Measurements from ENCODE around the gene SPSB3.

Gene SPSB3

DNA sequence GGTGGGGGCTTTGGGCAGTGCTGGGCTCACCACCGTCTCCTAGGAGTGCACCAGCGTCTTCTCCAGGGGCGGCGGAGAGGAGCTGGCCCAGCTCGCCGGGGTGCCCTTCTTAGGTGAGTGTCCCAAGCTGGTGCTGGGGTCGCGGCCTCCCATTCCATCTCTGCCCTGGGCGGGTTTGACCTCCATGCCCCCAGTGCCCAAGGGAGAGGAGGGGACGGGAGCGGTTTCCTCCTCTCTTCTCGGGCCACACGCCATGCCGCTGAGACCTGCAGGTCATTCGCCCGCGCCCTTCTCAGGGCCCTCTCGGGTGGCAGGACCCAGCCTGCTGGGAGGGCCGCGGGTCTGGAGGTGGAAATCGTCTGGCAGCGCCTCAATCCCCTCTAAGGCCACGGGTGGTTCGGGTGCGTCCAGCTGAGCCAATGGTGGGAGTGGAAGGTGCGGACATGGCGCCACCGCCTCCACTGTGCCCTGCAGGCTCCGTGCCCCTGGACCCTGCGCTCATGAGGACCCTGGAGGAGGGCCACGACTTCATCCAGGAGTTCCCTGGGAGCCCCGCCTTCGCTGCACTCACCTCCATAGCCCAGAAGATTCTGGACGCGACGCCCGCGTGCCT, 5.8 kb upstream of the SPSB3 start:
- DNase-seq, result no peak

DNA sequence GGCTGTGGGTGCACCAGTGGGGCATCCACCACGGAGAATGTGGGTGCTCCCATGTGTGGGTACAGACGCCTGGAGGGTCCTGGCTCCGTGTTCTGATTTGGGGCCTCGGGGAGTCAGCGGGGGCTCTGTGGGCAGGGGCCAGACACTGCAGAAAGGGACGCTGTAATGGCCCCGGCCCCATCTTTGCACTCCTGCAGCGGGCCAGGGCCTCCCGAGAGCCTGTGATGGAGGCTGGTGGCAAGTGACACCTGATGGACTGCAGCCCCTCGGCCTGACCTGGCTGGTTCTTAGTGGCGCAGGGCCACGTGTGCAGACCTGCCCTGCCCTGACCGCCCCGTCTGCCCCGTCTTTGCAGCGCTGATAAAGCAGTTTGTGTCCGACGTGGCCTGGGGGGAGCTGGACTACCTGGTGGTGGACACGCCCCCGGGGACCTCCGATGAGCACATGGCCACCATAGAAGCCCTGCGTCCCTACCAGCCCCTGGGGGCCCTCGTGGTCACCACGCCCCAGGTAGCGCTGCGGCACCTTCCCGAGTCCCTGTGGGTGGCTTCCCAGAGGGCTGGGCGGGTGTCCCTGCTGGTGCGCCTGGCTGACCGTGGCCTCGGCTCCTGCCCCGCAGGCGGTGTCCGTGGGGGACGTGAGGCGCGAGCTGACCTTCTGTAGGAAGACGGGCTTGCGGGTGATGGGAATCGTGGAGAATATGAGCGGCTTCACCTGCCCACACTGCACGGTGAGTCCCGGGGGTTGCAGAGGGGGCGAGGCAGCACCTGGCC, 5.1 kb upstream of the SPSB3 start:
- DNase-seq, result no peak

DNA sequence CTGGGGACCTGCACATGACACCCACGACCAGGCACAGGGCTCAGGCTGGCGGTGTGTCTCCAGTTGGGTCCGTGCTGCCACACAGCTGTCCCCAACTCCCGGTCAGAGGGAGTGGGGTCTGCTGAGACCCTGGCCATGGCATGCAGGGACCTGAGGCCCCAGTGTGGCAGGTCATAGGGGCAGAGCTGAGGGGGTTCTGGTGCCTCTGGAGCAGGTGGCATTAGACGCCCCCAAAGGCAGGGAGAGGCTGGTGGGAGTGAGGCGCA, 4.6 kb upstream of the SPSB3 start:
- DNase-seq, result no peak

DNA sequence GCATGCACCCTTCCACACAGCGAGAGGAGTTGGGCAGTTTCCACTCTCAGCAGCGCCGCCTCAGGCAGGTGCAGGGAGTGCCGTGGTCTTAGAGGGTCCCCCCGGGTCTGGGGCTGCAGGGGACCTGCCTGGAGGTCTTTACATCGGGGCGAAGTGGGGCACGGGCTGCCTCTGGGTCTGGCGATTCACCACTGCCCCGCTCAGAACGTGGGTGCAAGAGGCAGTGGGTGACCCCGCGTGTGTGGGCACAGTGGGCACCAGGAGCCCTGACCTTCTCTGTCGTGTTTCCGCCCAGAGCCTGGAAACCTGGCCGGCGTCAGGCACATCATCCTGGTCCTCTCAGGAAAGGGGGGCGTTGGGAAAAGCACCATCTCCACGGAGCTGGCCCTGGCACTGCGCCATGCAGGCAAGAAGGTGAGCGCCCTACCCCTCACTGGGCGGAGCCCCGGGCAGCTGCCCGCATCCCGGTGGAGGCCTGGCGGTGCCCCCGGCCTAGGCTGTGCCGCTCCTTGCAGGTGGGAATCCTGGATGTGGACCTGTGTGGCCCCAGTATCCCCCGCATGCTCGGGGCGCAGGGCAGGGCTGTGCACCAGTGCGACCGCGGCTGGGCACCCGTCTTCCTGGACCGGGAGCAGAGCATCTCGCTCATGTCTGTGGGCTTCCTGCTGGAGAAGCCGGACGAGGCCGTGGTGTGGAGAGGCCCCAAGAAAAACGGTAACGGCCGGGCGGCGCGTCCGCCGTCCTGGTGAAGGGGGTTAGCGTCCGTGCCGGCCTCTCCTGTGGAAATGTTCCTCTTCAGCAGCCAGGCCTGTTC, 4.1 kb upstream of the SPSB3 start:
- no peak for DNase-seq

DNA sequence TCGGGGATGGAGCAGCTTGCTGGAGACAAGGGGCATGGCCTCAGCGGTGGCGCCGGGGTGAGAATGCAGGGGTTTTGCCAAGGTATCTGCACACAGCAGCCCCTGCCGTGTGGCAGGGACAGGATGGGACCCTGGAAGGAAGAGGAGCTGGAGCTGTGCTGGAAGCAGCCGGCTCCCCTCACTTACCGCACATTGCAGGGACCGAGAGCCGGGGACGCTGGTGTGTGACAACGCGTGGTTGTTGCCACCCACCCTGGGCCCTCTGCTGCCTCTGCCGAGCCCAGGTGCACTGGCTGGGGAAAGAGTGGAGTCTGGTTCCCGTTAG, 3.4 kb upstream of the SPSB3 start:
- no peak for DNase-seq

DNA sequence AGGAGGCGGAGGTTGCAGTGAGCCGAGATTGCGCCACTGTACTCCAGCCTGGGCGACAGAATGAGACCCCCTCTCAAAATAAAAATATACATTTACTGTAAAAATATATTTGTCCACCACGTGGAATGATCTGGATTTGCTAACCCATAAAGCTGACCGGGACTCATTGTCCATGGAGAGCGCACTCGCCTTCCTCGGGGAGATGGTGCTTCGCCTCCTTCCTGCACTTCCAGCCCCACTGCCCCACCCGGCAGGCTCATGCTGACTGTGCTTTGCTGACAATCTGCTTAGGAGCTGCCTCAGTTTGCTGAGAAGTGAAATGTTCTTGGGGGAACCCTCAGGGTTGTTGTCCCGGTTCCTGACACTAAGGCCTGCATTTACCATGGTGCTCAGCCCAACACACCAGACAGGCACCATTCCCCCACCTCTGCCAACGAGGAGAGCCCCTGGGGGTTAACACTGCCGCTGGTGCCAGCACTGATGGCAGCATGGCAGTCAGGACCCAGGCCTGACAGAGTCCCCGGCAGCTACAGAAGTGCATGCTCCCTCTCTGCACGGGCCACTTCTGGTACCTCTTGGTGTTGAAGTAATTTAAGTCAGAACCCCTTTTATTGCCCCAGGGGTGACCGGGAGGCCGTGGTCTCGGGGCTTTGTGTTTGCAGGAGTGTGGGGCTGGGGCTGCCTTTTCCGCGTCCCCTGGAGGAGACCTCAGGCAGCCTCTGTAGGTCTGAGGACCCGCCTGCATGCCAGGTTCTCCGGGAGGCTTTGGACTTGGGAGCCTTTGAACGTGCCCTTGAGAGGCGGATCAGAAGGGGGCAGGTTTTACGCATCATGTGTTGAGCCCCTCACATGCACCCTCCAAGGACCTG, 2.8 kb upstream of the SPSB3 start:
- DNase-seq, result no peak

DNA sequence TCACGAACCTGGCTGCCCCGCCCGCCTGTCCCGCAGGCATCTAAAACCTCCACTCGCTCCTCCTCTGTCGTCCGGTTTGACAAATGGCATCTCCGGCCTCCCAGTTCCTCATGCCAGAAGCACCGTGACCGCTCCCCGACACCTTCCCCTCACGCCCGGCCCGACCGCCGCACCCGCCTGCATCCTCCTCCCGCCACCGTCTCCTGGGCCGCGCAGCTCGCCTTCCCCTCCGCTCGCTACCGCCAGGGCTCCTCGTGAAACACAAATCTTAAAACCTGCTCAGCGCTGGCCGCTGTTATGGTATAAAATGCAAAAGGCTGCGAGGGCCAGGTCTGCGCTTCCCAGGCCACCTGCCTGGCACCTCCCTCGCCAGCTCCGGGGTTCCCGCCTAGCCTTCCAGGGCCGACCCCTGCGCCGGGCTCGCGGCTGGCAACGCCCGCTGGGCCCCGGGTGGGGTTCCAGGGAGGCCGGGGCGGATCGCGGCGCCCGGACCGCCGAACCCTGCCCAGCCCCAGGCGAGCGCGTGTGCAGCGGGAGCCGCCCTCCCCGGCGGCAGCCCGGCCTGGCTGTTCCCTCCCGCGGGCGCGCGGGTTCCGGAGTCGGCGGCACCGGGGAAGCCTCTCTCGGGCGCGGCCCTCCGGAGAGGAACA, 488 bp downstream of the SPSB3 start:
- DNase-seq, result peak; percentile 43

DNA sequence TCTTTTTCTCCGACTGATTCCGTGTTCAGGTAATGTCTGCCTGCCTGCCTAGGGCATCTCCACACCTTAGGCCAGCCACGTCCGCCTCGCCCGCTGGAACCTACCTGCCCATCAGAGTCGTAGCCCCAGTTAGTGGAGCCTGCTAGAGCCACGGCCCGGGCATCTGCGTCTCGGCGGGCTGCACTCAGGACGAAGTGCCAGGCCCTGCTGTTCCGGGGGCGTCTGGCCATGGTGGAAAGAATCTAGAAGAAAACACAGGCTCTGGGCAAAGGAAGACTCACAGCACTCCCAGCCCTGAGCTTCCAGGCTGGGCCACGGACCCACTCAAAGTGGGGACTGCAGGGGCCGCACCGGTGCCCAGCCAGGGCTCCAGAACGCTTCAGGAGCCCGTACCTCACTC, 1.1 kb downstream of the SPSB3 start:
- no peak for DNase-seq

DNA sequence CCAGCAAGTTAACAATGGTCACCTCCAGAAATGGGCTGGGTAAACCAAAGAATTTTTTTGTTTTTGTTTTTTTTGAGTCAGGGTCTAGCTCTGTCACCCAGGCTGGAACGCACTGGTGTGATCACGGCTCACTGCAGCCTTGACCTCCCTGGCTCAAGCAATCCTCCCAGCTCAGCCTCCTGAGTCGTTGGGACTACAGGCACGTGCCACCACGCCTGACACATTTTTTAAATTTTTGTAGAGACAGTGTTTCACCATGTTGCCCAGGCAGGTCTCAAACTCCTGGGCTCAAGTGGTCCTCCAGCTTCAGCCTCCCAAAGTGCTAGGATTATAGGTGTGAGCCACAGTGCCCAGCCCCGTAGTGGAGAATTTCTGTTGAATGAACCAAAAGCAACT, 1.7 kb downstream of the SPSB3 start:
- no peak for DNase-seq

DNA sequence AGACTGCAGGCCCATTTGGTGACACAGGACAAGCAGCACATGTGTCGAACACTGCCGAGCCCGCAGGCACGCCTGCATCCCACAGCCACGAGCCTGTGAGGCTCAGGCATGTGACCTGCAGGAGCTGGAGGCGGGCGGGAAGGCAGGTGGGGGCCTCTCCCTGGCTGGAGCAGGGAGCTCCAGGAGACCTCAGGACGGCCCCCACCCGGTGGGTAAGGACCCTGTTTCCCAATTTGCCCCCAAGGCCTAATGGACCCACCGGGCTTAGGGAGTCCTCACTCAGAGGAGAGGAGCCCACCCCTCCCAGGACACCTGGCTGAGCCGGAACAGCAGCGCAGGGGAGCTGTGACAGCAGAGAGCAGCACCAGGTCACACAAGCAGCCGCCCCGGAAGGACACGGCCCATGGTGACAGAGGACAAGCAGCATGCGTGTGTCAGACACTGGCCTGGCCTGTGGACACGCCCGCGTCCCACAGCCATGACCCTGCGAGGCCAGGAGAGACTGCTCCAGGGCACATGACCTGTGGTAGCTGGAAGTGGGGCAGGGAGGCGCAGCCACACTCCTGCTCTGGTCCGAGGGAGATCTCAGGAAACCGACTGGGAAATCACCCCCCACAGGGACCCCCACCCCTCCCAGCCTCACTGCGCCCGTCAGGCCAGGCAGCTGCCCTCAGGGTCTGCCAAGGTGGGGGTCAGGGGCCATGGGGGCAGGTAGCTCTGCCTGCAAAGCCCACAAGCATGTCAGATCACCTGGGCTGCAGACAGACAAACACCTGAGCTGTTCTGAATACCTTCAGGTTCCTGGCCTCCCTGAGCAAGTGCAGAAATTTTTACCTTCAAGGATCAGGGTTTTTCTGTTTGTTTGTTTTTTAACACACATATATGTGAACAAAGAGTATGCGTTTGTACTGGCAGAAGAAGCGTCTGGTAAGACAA, 2.4 kb downstream of the SPSB3 start:
- no peak for DNase-seq

DNA sequence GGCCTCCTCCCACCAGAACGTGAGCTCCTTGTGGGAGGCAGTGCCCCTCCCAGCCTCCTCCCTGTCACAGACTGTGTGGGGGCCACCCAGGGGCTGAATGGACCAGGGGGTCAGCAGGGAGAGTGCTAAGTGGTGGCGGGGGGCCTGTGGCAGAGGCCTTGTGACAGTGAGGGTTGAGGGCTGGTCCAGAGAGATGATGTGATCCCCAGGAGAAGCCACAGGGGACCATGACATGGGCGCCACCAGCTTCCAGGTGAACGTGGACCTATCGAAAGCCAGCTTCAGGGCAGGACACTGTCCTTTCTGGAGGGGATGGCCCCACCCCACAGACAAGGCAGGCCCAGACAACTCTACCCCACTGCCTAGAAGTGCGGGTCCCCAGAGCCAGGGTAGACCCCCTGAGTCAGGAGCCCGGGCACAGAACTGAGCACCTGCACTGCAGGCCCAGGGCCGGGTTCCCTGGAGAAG, 3.1 kb downstream of the SPSB3 start:
- no peak for DNase-seq

DNA sequence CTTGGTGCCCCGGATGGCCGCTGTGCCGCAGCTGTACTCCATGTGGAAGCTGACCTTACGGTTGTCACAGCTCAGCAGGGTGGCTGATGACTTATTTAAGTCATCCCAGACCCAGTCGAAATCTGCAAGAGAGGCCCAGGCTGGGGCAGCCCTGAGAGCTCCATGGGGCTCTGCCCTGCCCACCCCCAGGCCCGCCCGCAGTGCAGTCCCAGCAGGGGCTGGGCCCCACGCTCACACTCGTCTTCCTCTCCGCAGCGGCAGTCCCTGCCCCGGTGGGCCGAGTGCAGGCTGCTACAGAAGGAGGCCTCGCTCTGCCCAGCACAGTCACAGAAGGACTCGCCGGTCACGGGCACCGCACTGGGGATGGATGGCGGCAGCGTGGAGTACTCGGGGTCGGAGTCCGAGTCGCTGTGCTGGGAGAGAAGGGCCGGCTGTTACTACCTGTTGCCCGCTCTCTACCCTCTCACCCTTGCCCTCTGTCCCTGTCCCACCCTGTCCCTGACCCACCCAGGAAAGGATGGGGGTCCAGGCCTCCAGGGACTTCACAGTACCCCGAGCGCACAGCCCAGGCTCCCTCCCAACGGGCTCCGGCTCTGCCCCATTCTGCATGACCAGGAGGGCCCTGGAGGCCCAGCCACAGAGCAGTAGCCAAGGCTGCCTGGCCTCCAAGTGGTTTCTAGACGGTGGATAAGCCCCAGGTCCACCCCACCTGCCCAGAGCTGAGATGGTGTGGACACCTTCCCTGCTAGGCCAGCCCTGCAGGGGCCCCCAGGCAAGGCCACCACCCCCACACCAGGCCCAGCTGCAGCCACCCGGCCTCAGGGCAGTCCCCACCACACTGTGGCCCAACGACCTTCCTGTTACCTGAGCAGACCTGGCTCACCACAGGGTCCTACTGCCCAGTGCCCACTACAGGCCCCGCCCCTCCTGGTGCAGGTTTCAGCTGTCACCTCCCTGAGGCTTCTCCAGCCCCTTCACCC, 3.9 kb downstream of the SPSB3 start:
- no peak for DNase-seq

DNA sequence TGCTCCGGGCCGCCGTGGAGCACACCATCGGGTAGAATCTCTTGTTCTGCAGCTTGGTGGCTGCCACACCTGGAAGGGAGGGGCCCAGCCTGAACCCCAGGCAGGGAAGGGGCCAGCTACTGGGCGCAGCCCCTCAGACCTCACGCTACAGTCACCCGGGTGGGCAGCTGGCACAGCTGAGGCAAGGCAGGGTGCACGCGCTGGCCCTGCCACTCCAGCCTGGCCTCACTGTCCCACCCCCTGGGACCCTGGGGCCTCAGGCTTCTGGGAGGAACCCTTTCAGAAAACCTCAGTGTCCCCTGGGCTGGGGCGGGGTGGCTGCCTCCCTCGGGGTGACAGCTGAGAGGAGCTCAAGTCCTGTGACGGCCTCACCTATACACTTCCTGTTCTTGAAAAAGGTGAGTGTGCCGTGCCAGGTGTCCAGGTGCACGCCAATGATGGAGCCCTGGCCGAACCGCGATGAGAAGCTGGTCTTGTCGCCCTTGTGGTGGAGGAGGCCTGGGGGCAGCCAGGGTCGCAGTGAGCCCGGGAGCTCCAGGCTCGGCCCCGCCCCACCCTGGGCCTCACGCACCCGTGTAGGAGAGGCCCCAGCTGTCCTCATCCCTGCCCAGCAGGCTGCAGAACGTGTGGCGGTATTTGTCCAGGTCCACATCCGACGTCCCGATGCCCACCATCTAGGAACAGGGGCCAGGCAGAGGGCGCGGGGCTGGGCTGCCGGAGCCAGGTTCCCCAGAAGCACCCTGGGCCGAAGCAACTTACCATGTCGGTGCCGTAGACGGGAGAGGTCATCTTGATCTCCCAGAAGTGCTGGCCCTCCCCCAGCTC, 4.8 kb downstream of the SPSB3 start:
- no peak for DNase-seq

DNA sequence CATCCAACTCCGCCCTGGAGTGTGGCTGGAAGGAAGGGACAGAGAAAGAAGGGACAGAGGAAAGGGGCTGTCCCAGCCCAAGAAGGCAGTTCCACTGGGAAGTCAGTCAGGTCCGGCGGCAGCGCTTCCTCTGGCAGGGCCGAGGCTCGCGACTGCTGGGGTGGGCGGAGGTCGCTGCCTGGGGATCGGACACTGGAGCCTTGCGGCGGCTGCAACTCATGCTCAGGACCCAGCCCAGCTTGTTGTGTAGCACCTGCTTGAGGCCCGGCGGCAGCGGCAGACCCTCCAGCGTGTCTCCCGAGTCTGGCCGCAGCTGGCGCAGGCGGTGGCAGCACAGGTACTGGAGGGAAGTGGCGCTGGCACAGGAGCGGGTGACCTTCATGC, 5.4 kb downstream of the SPSB3 start:
- DNase-seq, result no peak

DNA sequence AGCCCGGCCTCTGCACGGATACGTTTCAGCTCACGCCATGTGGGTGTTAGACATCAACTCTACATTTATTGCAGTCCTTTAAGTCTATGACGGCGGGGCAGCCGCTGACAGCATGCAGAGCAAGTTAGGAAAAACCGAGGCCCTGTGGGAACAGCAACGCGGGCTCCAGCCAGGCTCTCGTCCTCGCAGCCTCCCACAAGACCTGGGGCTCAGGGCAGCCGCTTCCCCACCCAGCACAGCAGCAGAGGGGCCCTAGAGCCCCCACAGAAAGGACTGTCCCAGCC, 5.8 kb downstream of the SPSB3 start:
- DNase-seq, result no peak

DNA sequence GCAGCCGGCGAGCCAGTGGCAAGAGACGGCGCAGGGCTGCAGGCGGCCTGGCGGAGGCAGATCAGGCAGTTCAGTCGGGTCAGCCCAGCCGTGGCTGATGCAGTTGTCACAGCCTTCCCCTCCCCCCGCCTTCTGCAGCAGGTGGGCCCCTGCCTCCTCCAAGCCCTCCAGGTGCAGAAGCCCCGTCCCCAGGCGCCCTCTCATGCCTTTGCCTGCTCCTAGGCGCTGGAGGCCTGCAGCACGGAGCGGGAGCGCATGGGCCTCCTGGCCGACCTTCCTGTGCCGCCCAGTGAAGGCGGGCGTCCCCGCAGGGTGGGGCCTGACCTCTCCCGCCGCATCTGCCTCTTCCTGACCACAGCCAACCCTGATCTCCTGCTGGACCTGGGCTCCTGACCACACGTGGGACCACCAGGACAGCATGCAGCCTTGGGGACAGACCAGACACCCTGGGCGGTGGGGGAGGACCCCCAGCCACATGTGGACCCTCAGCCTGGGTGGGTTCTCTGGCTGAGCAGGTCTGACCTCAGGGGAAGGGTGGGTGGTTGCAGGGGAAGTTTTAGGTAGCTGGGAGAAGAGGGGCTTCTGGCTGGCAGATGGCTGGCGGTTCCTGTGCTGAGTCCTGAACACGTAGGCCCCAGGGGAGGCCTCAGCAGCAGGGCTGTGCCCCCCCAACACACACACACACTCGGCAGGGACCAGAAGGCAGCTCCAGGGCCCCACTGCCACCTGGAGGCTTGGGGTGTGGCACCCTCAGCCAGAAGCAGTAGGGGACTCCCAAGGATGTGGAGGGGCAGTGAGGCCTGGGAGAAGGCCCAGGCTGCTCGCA, 6.3 kb downstream of the SPSB3 start:
- no peak for DNase-seq

DNA sequence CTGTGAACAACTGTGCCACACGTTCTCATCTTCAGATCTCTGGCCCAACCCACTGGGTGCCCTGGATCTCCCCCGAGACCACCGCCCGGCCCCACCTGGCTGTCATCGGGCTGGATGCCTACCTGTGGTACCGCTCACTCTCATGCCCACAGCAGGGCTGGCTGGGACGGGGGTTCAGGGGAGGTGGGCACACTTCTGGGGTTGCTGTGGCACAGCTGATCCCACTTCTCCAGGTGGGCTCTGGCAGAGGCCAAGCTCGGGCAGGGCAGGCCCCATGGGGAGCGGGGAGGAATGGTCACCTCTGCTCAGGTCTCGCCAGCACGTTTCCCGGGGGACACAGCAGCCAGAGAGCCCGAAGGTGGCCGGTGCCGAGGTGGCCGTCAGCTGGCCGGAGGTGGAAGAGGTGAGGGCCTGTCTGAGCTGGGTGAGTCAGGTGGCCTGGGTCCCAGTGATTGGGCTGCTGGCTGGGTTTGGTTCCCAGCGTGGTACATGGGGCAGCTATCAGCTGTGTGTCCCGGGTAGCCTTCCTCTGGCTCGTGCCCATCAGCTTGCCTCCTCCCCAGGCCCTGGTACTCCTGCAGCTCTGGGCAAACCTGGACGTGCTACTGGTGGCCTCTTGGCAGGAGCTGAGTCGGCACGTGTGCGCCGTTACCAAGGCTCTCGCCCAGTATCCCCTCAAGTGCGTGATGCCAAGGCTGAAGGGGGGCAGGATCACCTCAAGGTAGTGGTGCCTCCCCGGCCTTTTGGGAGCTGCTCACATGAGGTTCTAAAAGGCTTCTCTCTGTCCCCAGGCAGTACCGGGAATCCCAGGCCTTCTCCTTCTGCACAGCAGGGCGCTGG, 7.1 kb downstream of the SPSB3 start:
- no peak for DNase-seq

DNA sequence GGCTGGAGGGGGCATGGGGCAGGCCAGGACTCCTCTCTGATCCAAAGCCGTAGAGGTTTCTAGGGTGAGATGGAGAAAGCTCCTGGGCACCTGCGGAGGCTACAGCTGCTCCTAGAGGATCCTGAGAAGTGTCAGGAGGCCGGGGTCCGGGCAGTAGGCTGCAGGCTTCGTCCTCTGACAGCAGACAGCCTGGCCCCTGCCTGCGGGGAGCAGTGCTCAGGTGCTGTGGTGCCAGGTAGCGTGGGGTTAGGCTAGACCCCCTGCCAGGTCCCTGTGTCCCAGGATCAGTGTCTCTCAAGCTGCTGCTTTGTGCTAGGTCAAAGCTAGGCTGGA, 8.0 kb downstream of the SPSB3 start:
- DNase-seq, result no peak
